SK-N-SH (cell line): ENCODE data around the gene C11orf86. TPM values are rescaled to one million over a fixed set of nuclear protein-coding genes. Genes with fewer than 3 reads are reported as not detected.

Source experiments
- CTCF ChIA-PET: fragments of 300-600, 350-600 bp; formaldehyde crosslinking; extraction: SDS; loops from one replicate; lab custom pipeline; 2021; lab: Yijun Ruan, JAX
- POLR2A ChIA-PET: fragments of 350-600 bp; sonication (Branson Sonifier 250); formaldehyde crosslinking; extraction: SDS; loops from one replicate; lab custom pipeline; 2020; ENCODE audit warnings: antibody characterized with exemption, inconsistent platforms; lab: Yijun Ruan, JAX
- DNase-seq: peaks from one replicate; pipeline ENCODE4 v3.0.0; 2012
- H2AFZ ChIP-seq: fragments of 200-600 bp; sonication (generic); 2 replicates; pipeline ENCODE4 v1.8.1; 2016; ENCODE audit warnings: antibody characterized with exemption, mild to moderate bottlenecking, low read depth
- H3F3A ChIP-seq: fragments of 200-600 bp; sonication (generic); replicated peaks from 2 replicates; pipeline ENCODE3; 2016; ENCODE audit warnings: antibody characterized with exemption, mild to moderate bottlenecking; ENCODE audit not compliant: insufficient read depth
- H3K27ac ChIP-seq, 2 experiments: fragments of 200-500 bp in 1 of 2; fragments of 200-600 bp in 1 of 2; sonication (Bioruptor generic) in 1 of 2; sonication (generic), shearing (Covaris generic) in 1 of 2; 2 replicates each; pipeline versions ENCODE4 v1.5.1 to v1.6.1; 2014 to 2016; ENCODE audit warnings: low read depth in 2 of 2, inconsistent platforms in 1 of 2, low read length in 1 of 2, mild to moderate bottlenecking in 1 of 2, mixed read lengths in 1 of 2
- H3K27me3 ChIP-seq: fragments of 200-600 bp; sonication (generic), shearing (Covaris generic); 2 replicates; pipeline ENCODE4 v1.6.1; 2016; ENCODE audit warnings: mixed run types; ENCODE audit not compliant: insufficient read depth
- H3K36me3 ChIP-seq, 2 experiments: fragments of 200-500 bp in 1 of 2; fragments of 200-600 bp in 1 of 2; sonication (Bioruptor generic) in 1 of 2; sonication (generic) in 1 of 2; replicated peaks in 1 of 2; 2 replicates each; pipeline versions ENCODE3 to v1.5.1; 2014 to 2016; ENCODE audit warnings: low read length in 1 of 2, mild to moderate bottlenecking in 1 of 2; ENCODE audit not compliant: insufficient read depth in 2 of 2, control insufficient read depth in 1 of 2
- H3K4me1 ChIP-seq, 2 experiments: fragments of 200-500 bp in 1 of 2; fragments of 200-600 bp in 1 of 2; sonication (Bioruptor generic) in 1 of 2; sonication (generic), shearing (Covaris generic) in 1 of 2; 2 replicates each; pipeline versions ENCODE4 v1.5.1 to v1.6.1; 2014 to 2016; ENCODE audit warnings: low read depth in 1 of 2, low read length in 1 of 2, mixed run types in 1 of 2; ENCODE audit not compliant: insufficient read depth in 2 of 2, control insufficient read depth in 1 of 2
- H3K4me2 ChIP-seq: fragments of 200-600 bp; sonication (generic), shearing (Covaris generic); 2 replicates; pipeline ENCODE4 v1.6.1; 2017; ENCODE audit warnings: mixed run types
- H3K4me3 ChIP-seq, 2 experiments: fragments of 200-500 bp in 1 of 2; fragments of 200-600 bp in 1 of 2; sonication (Bioruptor generic) in 1 of 2; sonication (generic), shearing (Covaris generic) in 1 of 2; 2 replicates each; pipeline versions ENCODE4 v1.5.1 to v1.8.1; 2014 to 2016; ENCODE audit warnings: low read depth in 2 of 2, inconsistent platforms in 1 of 2, low read length in 1 of 2, mild to moderate bottlenecking in 1 of 2, mixed read lengths in 1 of 2, moderate library complexity in 1 of 2
- H3K79me2 ChIP-seq: fragments of 200-600 bp; sonication (generic); 2 replicates; pipeline ENCODE4 v1.8.1; 2017; ENCODE audit warnings: mild to moderate bottlenecking; ENCODE audit not compliant: insufficient read depth
- H3K9ac ChIP-seq: fragments of 200-600 bp; sonication (generic); 2 replicates; pipeline ENCODE4 v1.6.1; 2017; ENCODE audit warnings: mixed run types
- H3K9me2 ChIP-seq: fragments of 200-600 bp; sonication (generic); 2 replicates; pipeline ENCODE4 v1.6.1; 2017; ENCODE audit warnings: mixed run types
- H3K9me3 ChIP-seq: fragments of 200-600 bp; sonication (generic); 2 replicates; pipeline ENCODE4 v1.6.1; 2017; ENCODE audit warnings: mixed run types, mild to moderate bottlenecking, moderate library complexity
- H4K20me1 ChIP-seq: fragments of 200-600 bp; sonication (generic); 2 replicates; pipeline ENCODE4 v1.6.1; 2017; ENCODE audit warnings: mild to moderate bottlenecking, mixed run types; ENCODE audit not compliant: insufficient read depth
- CHD2 ChIP-seq: fragments of 150-350 bp; IDR thresholded peaks from 2 replicates; pipeline ENCODE4 v1.6.1; 2018; ENCODE audit warnings: low read length; ENCODE audit not compliant: partially characterized antibody
- EZH2phosphoT487 ChIP-seq: fragments of 200-600 bp; sonication (generic); IDR thresholded peaks from 2 replicates; pipeline ENCODE4 v1.6.1; 2017; ENCODE audit warnings: low read depth, mixed run types, mild to moderate bottlenecking, antibody characterized with exemption, moderate library complexity, borderline replicate concordance
- FOSL2 ChIP-seq: IDR thresholded peaks from 2 replicates; pipeline ENCODE4 v1.4.0; 2012; ENCODE audit warnings: low read depth, mild to moderate bottlenecking, moderate library complexity, borderline replicate concordance
- FOXJ3 ChIP-seq: sonication (generic); formaldehyde crosslinking; IDR thresholded peaks from 2 replicates; pipeline ENCODE4 v1.5.1; 2020; ENCODE audit warnings: mild to moderate bottlenecking, missing genetic modification reagents
- FOXM1 ChIP-seq: IDR thresholded peaks from 2 replicates; pipeline ENCODE4 v1.4.0; 2012; ENCODE audit warnings: low read depth, mild to moderate bottlenecking
- GABPA ChIP-seq: IDR thresholded peaks from 2 replicates; pipeline ENCODE4 v1.4.0; 2012; ENCODE audit warnings: low read depth, mild to moderate bottlenecking
- GATA2 ChIP-seq: sonication (generic); formaldehyde crosslinking; IDR thresholded peaks from 2 replicates; pipeline ENCODE4 v1.5.0; 2020; ENCODE audit warnings: mild to moderate bottlenecking, missing genetic modification reagents
- IRF3 ChIP-seq: fragments of 150-350 bp; IDR thresholded peaks from 2 replicates; pipeline ENCODE4 v1.6.1; 2016; ENCODE audit warnings: mild to moderate bottlenecking, low read depth, low read length
- JUND ChIP-seq: IDR thresholded peaks from 2 replicates; pipeline ENCODE4 v1.4.0; 2012
- MEF2A ChIP-seq: IDR thresholded peaks from 2 replicates; pipeline ENCODE4 v1.4.0; 2012; ENCODE audit warnings: low read depth, borderline replicate concordance
- MXI1 ChIP-seq: IDR thresholded peaks from 2 replicates; pipeline ENCODE4 v1.6.1; 2012; ENCODE audit warnings: mild to moderate bottlenecking, low read depth, low read length, improper control_type of control experiment
- NRF1 ChIP-seq: IDR thresholded peaks from 2 replicates; pipeline ENCODE4 v1.6.1; 2012; ENCODE audit warnings: low read depth, mild to moderate bottlenecking, low read length
- POLR2AphosphoS5 ChIP-seq: IDR thresholded peaks from 2 replicates; pipeline ENCODE4 v1.6.1; 2012; ENCODE audit warnings: low read depth, low read length
- RAD21 ChIP-seq: IDR thresholded peaks from 2 replicates; pipeline ENCODE4 v1.6.1; 2012; ENCODE audit warnings: mild to moderate bottlenecking, low read length
- RCOR1 ChIP-seq: fragments of 150-350 bp; IDR thresholded peaks from 2 replicates; pipeline ENCODE4 v1.6.1; 2017; ENCODE audit warnings: antibody characterized with exemption, low read length
- REST ChIP-seq: IDR thresholded peaks from 2 replicates; pipeline ENCODE4 v1.6.1; 2012; ENCODE audit warnings: mild to moderate bottlenecking, low read depth, low read length, moderate library complexity
- RFX5 ChIP-seq: IDR thresholded peaks from 2 replicates; pipeline ENCODE4 v1.6.1; 2012; ENCODE audit warnings: mild to moderate bottlenecking, improper control_type of control experiment, low read length
- RXRA ChIP-seq: IDR thresholded peaks from 2 replicates; pipeline ENCODE4 v1.4.0; 2012; ENCODE audit warnings: low read depth, mild to moderate bottlenecking, borderline replicate concordance
- SMC3 ChIP-seq: IDR thresholded peaks from 2 replicates; pipeline ENCODE4 v1.6.1; 2012; ENCODE audit warnings: low read depth, low read length, improper control_type of control experiment
- TAF1 ChIP-seq: IDR thresholded peaks from 2 replicates; pipeline ENCODE4 v1.6.1; 2012; ENCODE audit warnings: low read depth, mild to moderate bottlenecking, low read length, moderate library complexity, borderline replicate concordance
- TCF12 ChIP-seq: IDR thresholded peaks from 2 replicates; pipeline ENCODE4 v1.4.0; 2012
- USF2 ChIP-seq: fragments of 150-350 bp; IDR thresholded peaks from 2 replicates; pipeline ENCODE4 v1.6.1; 2017; ENCODE audit warnings: antibody characterized with exemption, low read length, low read depth, borderline replicate concordance
- YY1 ChIP-seq: IDR thresholded peaks from 2 replicates; pipeline ENCODE4 v1.4.0; 2012; ENCODE audit warnings: low read depth, mild to moderate bottlenecking
- ZBTB33 ChIP-seq: IDR thresholded peaks from 2 replicates; pipeline ENCODE4 v1.4.0; 2012; ENCODE audit warnings: low read depth, borderline replicate concordance
- WGBS: methylation state at CpG from one replicate; pipeline ENCODE4 v1.1.6; 2017; ENCODE audit warnings: low lambda C conversion rate; 5-methylcytosine and 5-hydroxymethylcytosine counted together
- polyA plus RNA-seq, 3 experiments: library from polyadenylated mRNA; depleted of rRNA; stranded (reverse); fragments of >200 nt; gene quantifications; 2 replicates each; pipeline ENCODE4 v1.2.3, GENCODE V29; 2012
- TF ChIP-seq, protein P1 (sequence below): IDR thresholded peaks from 2 replicates; pipeline ENCODE4 v1.4.0; 2012; ENCODE audit warnings: low read depth

The C11orf86 gene
- polyA plus RNA-seq, 1 of the 3 experiments (the other 2 are of a cell fraction): 0.08 TPM

DNA sequence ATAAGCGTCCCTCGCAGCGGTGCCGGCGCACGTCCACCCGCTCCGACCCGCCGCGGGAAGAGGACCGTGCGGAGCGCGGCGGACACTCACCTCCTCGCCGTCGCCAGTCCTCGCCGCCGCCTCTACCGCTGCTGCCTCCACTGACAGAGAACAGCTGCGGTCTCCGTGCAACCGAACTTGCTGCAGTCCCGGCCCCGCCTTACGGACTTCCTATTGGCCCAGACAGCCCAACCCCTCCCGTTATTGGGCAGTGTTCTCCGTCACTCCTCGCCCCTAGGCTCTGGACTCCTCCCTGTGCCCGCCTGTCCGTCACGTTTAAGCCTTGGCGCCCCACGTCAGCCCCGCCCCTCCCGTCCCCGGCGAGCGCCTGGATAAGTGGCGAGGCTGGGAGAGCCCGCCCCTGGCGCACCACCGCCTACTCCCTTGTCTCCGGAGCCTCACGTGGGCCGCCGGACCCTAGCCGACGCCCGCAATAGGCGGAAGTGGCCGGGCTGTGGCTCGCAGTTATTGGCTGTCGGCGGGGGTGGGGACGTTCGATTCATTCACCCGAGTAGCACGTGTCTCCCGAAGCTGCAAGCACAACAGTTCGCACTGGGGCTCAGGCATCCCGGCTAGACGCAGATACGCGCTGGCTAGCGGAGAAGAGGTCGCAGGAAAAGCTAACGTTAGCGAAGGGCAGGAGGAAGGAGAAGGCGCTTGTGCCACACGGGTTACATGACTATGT, 16.7 kb upstream of the C11orf86 start, which contains the start of gene PC:
PC (minus strand) TSS at position 152 of the 724 bp plus-strand sequence. CDS start 86,224 bp downstream, outside the sequence.
- H3K27me3 ChIP-seq: no peaks in the 10 kb centered on the region
- H3K4me1 ChIP-seq: peaks cover 0 to 26% of the 10 kb centered on the region in 2 experiments; a peak in 3 of 4 replicates
- H3K36me3 ChIP-seq: no peaks in the 10 kb centered on the region
- POLR2A ChIA-PET: interaction anchor here (1.2 to 1.3 kb wide), 2 partner anchors 102 to 238 kb away, joined by 3 to 4 read pairs; no protein-coding TSS in a partner anchor
- peak within 1 kb of the TSS; percentile 67 to 73 for H3K4me3 ChIP-seq
- CTCF ChIA-PET: interaction anchor here (0.8 to 10.2 kb wide), 2 partner anchors 17 to 116 kb away, joined by 3 to 54 read pairs; partner anchors contain the start of gene C11orf86
- H3K4me2 ChIP-seq: peak within 1 kb of the TSS; percentile 88
- H4K20me1 ChIP-seq: no peaks in the 10 kb centered on the region
- H3K9me2 ChIP-seq: no peaks in the 10 kb centered on the region
- H3K9me3 ChIP-seq: no peaks in the 10 kb centered on the region
- peaks cover 5% of the 10 kb centered on the region for H3F3A ChIP-seq
- no peaks in the 10 kb centered on the region for H3K79me2 ChIP-seq
- H2AFZ ChIP-seq: peak within 1 kb of the TSS; percentile 89
- H3K27ac ChIP-seq: peak within 1 kb of the TSS; percentile 29 to 47; a peak in 3 of 4 replicates
- under 1% methylated on average over 15 of the region's 74 CpGs for WGBS
- H3K9ac ChIP-seq: peak within 1 kb of the TSS; percentile 59; the same call in 1 of the 2 replicates
- DNase-seq: peak; percentile 99
- TF ChIP-seq RCOR1: no peak
- peak; percentile 61 for TF ChIP-seq RFX5
- peak; percentile 58; the same call in 1 of the 2 replicates for TF ChIP-seq TCF12
- no peak for TF ChIP-seq ZBTB33
- TF ChIP-seq FOXJ3 (CRISPR knock-in tag): no peak; the same call in 1 of the 2 replicates
- no peak for TF ChIP-seq YY1
- TF ChIP-seq RXRA: no peak
- TF ChIP-seq NRF1: peak; percentile 57
- TF ChIP-seq FOXM1: no peak; the same call in 1 of the 2 replicates
- TF ChIP-seq MEF2A: no peak
- peak; percentile 46 for TF ChIP-seq IRF3
- TF ChIP-seq REST: peak; percentile 40; the same call in 1 of the 2 replicates
- peak; percentile 61 for TF ChIP-seq GABPA
- peak; percentile 29; the same call in 1 of the 2 replicates for TF ChIP-seq POLR2AphosphoS5
- peak; percentile 56 for TF ChIP-seq CHD2
- peak; percentile 99 for TF ChIP-seq MXI1
- TF ChIP-seq USF2: peak; percentile 88
- no peak for TF ChIP-seq EZH2phosphoT487
- 0 out of 2 replicates have a peak, but pooled peaks have one; percentile 10 for TF ChIP-seq RAD21
- TF ChIP-seq SMC3: no peak
- 0 out of 2 replicates have a peak, but pooled peaks have one; percentile 33 for TF ChIP-seq TAF1
- no peak for TF ChIP-seq GATA2 (CRISPR knock-in tag)
- TF ChIP-seq, protein P1, sequence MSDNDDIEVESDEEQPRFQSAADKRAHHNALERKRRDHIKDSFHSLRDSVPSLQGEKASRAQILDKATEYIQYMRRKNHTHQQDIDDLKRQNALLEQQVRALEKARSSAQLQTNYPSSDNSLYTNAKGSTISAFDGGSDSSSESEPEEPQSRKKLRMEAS: peak; percentile 100
- no peak for TF ChIP-seq JUND
- no peak for TF ChIP-seq FOSL2
